ENCODE results near the gene PURA.

Gene PURA

DNA sequence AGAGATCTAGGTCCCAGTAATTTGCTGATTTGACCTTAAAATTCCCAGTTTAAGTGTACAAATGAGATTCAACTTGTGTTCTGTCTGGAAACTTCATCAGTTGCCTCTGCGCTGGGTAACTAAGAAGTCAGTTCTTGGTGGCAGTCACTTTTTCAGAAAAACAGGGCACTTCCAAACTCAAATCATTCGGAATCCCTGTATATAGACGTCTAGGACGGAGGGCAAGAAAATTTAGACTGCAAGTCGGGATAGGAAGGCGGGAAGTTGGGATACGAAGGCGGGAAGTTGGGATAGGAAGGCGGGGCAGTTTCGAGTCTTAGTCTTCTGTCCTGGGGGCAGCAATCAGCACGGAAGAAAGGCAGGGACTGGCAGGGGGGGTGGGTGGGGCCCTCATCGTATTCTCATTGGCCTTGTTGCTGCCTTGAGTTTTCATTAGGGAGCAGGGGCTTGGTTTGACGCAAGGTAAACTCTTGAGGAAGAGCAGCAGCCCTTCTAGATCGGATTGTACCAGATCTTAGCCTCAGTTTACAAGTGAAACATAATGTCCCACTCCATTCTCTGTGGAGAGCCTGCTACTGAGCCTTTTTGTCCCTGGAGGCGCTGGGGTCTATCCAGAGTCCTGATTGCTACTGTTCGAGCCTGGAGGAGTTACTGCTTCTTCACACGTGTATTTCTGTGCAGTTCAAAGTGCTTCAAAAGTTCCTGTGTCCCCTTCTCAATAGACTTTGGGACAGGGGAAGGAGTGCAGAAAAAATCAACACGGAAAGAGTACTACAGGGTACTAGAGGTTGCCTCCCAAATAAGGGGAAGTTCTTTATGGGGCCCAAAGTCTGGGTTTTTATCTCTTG lies 2.7 kb upstream of the PURA start (continued):
- TF ChIP-seq, protein P1, sequence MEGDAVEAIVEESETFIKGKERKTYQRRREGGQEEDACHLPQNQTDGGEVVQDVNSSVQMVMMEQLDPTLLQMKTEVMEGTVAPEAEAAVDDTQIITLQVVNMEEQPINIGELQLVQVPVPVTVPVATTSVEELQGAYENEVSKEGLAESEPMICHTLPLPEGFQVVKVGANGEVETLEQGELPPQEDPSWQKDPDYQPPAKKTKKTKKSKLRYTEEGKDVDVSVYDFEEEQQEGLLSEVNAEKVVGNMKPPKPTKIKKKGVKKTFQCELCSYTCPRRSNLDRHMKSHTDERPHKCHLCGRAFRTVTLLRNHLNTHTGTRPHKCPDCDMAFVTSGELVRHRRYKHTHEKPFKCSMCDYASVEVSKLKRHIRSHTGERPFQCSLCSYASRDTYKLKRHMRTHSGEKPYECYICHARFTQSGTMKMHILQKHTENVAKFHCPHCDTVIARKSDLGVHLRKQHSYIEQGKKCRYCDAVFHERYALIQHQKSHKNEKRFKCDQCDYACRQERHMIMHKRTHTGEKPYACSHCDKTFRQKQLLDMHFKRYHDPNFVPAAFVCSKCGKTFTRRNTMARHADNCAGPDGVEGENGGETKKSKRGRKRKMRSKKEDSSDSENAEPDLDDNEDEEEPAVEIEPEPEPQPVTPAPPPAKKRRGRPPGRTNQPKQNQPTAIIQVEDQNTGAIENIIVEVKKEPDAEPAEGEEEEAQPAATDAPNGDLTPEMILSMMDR (tag by site-specific recombination; IDR thresholded peaks at IDR 0.05), result no peak
- TF ChIP-seq ZNF664 (tag by site-specific recombination; IDR thresholded peaks at IDR 0.05) (no peak), EGR2 (tag by site-specific recombination; IDR thresholded peaks at IDR 0.05; ENCODE audit: low read depth) (no peak), ZBTB1 (tag by site-specific recombination; IDR thresholded peaks at IDR 0.05) (no peak), ZNF624 (tag by site-specific recombination; IDR thresholded peaks at IDR 0.05) (no peak), ZNF792 (tag by site-specific recombination; IDR thresholded peaks at IDR 0.05) (no peak), ZNF169 (tag by site-specific recombination; IDR thresholded peaks at IDR 0.05) (no peak), SCRT2 (tag by site-specific recombination; IDR thresholded peaks at IDR 0.05) (no peak), ZNF76 (tag by site-specific recombination; IDR thresholded peaks at IDR 0.05; ENCODE audit: borderline replicate concordance, low read depth) (peak; percentile 88), GLIS2 (tag by site-specific recombination; IDR thresholded peaks at IDR 0.05) (no peak), ZNF292 (tag by site-specific recombination; IDR thresholded peaks at IDR 0.05; ENCODE audit: borderline replicate concordance, low read depth) (no peak), ZNF274 (IDR thresholded peaks at IDR 0.05; ENCODE audit: low read length) (no peak), ZNF274 (tag by site-specific recombination; IDR thresholded peaks at IDR 0.05; ENCODE audit: borderline replicate concordance) (no peak), KLF16 (tag by site-specific recombination; IDR thresholded peaks at IDR 0.05) (no peak), ZNF138 (tag by site-specific recombination; IDR thresholded peaks at IDR 0.05; ENCODE audit: borderline replicate concordance) (no peak), TCF7L2 (IDR thresholded peaks at IDR 0.05; ENCODE audit: borderline replicate concordance, low read depth, low read length) (no peak), ZNF202 (tag by site-specific recombination; IDR thresholded peaks at IDR 0.05; ENCODE audit: borderline replicate concordance) (no peak), ZSCAN5A (tag by site-specific recombination; IDR thresholded peaks at IDR 0.05) (no peak), ZSCAN18 (tag by site-specific recombination; IDR thresholded peaks at IDR 0.05) (no peak), ZBTB48 (tag by site-specific recombination; IDR thresholded peaks at IDR 0.05) (peak; percentile 37; the same call in 1 of the 2 replicates), ZNF280D (tag by site-specific recombination; IDR thresholded peaks at IDR 0.05) (no peak)
- TF ChIP-seq, protein P2, sequence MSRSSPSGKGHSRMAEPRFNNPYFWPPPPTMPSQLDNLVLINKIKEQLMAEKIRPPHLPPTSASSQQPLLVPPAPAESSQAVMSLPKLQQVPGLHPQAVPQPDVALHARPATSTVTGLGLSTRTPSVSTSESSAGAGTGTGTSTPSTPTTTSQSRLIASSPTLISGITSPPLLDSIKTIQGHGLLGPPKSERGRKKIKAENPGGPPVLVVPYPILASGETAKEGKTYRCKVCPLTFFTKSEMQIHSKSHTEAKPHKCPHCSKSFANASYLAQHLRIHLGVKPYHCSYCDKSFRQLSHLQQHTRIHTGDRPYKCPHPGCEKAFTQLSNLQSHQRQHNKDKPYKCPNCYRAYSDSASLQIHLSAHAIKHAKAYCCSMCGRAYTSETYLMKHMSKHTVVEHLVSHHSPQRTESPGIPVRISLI (tag by site-specific recombination; IDR thresholded peaks at IDR 0.05), result no peak
- TF ChIP-seq, protein P3, sequence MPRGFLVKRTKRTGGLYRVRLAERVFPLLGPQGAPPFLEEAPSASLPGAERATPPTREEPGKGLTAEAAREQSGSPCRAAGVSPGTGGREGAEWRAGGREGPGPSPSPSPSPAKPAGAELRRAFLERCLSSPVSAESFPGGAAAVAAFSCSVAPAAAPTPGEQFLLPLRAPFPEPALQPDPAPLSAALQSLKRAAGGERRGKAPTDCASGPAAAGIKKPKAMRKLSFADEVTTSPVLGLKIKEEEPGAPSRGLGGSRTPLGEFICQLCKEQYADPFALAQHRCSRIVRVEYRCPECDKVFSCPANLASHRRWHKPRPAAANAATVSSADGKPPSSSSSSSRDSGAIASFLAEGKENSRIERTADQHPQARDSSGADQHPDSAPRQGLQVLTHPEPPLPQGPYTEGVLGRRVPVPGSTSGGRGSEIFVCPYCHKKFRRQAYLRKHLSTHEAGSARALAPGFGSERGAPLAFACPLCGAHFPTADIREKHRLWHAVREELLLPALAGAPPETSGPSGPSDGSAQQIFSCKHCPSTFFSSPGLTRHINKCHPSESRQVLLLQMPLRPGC (tag by site-specific recombination; IDR thresholded peaks at IDR 0.05), result no peak
- TF ChIP-seq, protein P4, sequence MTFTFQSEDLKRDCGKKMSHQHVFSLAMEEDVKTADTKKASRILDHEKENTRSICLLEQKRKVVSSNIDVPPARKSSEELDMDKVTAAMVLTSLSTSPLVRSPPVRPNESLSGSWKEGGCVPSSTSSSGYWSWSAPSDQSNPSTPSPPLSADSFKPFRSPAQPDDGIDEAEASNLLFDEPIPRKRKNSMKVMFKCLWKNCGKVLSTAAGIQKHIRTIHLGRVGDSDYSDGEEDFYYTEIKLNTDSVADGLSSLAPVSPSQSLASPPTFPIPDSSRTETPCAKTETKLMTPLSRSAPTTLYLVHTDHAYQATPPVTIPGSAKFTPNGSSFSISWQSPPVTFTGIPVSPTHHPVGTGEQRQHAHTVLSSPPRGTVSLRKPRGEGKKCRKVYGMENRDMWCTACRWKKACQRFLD (tag by site-specific recombination; IDR thresholded peaks at IDR 0.05), result no peak
- TF ChIP-seq, protein P5, sequence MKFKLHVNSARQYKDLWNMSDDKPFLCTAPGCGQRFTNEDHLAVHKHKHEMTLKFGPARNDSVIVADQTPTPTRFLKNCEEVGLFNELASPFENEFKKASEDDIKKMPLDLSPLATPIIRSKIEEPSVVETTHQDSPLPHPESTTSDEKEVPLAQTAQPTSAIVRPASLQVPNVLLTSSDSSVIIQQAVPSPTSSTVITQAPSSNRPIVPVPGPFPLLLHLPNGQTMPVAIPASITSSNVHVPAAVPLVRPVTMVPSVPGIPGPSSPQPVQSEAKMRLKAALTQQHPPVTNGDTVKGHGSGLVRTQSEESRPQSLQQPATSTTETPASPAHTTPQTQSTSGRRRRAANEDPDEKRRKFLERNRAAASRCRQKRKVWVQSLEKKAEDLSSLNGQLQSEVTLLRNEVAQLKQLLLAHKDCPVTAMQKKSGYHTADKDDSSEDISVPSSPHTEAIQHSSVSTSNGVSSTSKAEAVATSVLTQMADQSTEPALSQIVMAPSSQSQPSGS (tag by site-specific recombination; IDR thresholded peaks at IDR 0.05; ENCODE audit: low read depth), result no peak
